ENCODE measurements around the gene AMBRA1. TPM values are rescaled to one million over a fixed set of nuclear protein-coding genes. Genes with fewer than 3 reads are reported as not detected.

The AMBRA1 gene
- total RNA-seq, 1 donor = 23.7 TPM

- TF ChIP-seq CTCF (IDR thresholded peaks at IDR 0.05; ENCODE audit: insufficient read depth, low read depth, low read length) = no peak
- no peak for DNase-seq (ENCODE audit: low read depth)
- no peak overlapping the region for H3K4me3 ChIP-seq (ENCODE audit: low read depth, low read length)
These were observed 178.9 kb downstream of the AMBRA1 start for GRCh38 chr11:46414879-46415278.

DNA sequence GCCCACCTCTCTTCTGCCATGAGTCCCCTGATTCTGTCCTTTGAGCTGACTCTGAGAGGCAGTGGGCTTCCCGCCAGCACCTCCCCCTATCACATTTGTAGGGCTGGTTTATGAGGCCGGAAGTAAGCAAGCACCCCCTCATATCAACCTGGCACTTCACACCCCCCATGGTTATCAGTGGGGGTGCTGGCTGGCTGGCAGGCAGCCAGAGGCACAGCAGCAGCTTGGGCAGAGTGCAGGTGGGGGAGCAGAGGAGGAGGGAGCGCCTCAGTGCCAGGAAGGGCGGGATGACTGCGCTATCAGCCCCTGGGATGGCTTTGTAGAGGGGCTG, 179.4 kb downstream of the AMBRA1 start:
- no peak for TF ChIP-seq CTCF (IDR thresholded peaks at IDR 0.05; ENCODE audit: insufficient read depth, low read depth, low read length)
- DNase-seq (ENCODE audit: low read depth) = no peak

DNA sequence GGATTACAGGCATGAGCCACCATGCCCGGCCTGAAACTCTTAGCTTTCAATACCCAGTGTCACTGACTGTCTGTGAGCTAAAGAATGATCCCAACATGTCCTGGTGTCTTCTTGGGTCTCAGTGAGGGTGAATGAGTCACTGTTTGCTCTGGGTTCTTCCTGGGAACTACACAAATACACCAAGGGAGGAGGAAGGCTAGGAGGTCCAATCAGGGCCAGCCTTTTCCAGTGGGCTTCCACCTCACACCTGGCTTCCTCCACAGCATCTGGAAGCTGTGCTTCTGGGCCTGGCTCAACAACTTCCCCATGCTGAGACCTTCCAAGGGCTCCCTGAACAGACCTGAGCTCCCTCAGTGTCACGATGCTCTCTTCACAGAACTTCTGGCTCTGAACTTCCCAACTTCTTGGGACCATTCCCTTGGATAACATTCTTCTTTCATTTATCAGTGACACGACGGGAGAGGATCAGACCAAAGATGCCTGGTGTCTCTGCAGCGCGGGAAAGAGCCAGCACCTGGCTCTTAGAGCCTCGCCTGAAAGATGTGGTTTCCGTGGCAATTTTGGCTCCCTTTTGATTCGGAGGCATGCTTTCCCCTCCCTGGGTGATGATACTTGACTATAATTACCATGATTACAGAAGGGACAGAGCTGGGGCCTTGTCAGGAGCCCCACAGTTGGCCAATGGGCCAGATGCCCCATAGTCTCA, 179.9 kb downstream of the AMBRA1 start:
- DNase-seq (ENCODE audit: low read depth) = no peak
- TF ChIP-seq CTCF (IDR thresholded peaks at IDR 0.05; ENCODE audit: insufficient read depth, low read depth, low read length) = no peak
- H3K4me3 ChIP-seq (ENCODE audit: low read depth, low read length) = no peak overlapping the region

More for the DNA sequence above, 179.4 kb downstream of the AMBRA1 start:
- H3K4me3 ChIP-seq (ENCODE audit: low read depth, low read length) = no peak overlapping the region

GRCh38 chr11:46410021-46410420, 183.8 kb downstream of the AMBRA1 start:
- DNase-seq (ENCODE audit: low read depth) = peak; percentile 57
- no peak overlapping the region for H3K4me3 ChIP-seq (ENCODE audit: low read depth, low read length)
- TF ChIP-seq CTCF (IDR thresholded peaks at IDR 0.05; ENCODE audit: insufficient read depth, low read depth, low read length) = peak; percentile 50

DNA sequence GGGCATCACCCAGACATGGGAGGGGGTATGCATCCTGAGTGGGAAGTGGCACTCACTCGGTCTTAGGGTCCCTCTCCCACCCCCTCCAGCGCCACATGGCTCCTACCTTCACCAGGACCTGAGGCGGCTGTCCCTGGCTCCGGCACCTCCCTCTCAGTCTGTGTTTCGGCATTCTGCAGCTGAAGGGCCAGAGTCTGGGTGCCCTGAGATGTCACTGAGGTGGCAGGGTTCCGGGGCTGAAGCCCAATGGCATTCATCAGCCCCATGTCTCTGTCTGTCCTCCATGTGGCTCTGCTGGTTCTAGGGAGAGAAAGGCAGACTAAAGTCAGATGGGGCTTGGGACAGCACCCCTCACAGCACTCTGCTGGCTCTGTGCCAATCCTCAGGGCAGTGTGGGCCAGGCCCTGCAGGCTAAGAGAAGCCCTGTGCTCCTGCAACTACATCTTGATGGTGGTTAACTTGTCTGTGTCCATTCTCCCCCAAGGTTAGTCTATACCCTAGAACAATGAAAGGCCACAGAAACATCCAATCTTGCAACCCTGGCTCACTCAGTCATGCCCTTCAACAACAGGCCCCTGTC, 185.3 kb downstream of the AMBRA1 start:
- no peak overlapping the region for H3K4me3 ChIP-seq (ENCODE audit: low read depth, low read length)
- TF ChIP-seq CTCF (IDR thresholded peaks at IDR 0.05; ENCODE audit: insufficient read depth, low read depth, low read length) = no peak
- DNase-seq (ENCODE audit: low read depth) = no peak

DNA sequence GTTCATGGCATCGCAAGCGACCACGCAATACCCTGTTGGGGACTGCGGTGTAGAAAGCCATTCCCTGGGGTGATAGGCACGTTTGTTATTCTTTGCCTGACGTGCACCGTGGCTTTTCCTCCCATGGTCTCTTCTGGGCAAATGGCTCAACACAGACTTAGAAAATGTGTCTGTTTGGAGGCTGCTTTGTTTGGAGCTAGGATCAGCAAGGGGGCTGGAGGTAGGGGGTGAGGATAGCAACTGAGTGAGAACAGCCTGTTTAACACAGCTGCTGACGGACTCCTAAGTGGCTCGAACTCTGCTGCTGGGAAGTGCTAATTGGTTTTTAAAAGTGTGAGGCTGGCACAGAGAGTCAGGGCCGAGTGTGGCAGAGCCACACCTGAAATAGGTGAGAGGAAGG, 186.2 kb downstream of the AMBRA1 start:
- no peak for TF ChIP-seq CTCF (IDR thresholded peaks at IDR 0.05; ENCODE audit: insufficient read depth, low read depth, low read length)
- H3K4me3 ChIP-seq (ENCODE audit: low read depth, low read length) = no peak overlapping the region
- DNase-seq (ENCODE audit: low read depth) = no peak

Data from fibroblast of villous mesenchyme (primary cell).